CD8-positive, alpha-beta memory T cell (primary cell): ENCODE data around the gene FANCE. TPM values are rescaled to one million over a fixed set of nuclear protein-coding genes. Genes with fewer than 3 reads are reported as not detected.
A peak's percentile ranks its signal among the peaks of the same experiment; 100 is the strongest.
"Not testable (repeated sequence)": the region's sequence is repeated elsewhere in the genome, so short reads cannot be mapped to it uniquely, and the experiment has no call there.

Experiments used
- CTCF ChIA-PET: fragments of 350-600 bp; sonication (Branson Sonifier 250); formaldehyde crosslinking; loops from one replicate; lab custom pipeline; 2021; ENCODE audit warnings: antibody characterized with exemption; lab: Charles Lee
- POLR2A ChIA-PET: fragments of 350-600 bp; sonication (Branson Sonifier 250); formaldehyde crosslinking; loops from one replicate; lab custom pipeline; 2021; ENCODE audit warnings: antibody characterized with exemption; lab: Charles Lee
- DNase-seq, 5 donors: peaks; one replicate each; pipeline versions ENCODE4 v3.0.0 to v3.0.0-alpha.2; 2020 to 2022; ENCODE audit warnings: mixed read lengths in 1 of 5
- H3K27ac ChIP-seq: one replicate; pipeline ENCODE4 v1.7.0; 2013; ENCODE audit warnings: low read depth, mild to moderate bottlenecking, low read length, moderate library complexity
- H3K27me3 ChIP-seq: 2 replicates; pipeline ENCODE4 v1.7.0; 2013; ENCODE audit warnings: low read length, mild to moderate bottlenecking; ENCODE audit not compliant: insufficient read depth, poor library complexity, severe bottlenecking
- H3K36me3 ChIP-seq: 2 replicates; pipeline ENCODE4 v1.7.0; 2013; ENCODE audit warnings: mild to moderate bottlenecking, low read length, moderate library complexity; ENCODE audit not compliant: insufficient read depth
- H3K4me1 ChIP-seq: 2 replicates; pipeline ENCODE4 v1.7.0; 2013; ENCODE audit warnings: mild to moderate bottlenecking, low read length, moderate library complexity; ENCODE audit not compliant: insufficient read depth
- H3K4me3 ChIP-seq: 2 replicates; pipeline ENCODE4 v1.7.0; 2013; ENCODE audit warnings: mild to moderate bottlenecking, low read length
- H3K9me3 ChIP-seq: 2 replicates; pipeline ENCODE4 v1.7.0; 2013; ENCODE audit warnings: mild to moderate bottlenecking, low read length
- H3K27ac Mint-ChIP-seq, 8 donors: one replicate each; pipeline ENCODE4 v1.8.0; 2020 to 2021; ENCODE audit warnings: mixed read lengths in 8 of 8, mild to moderate bottlenecking in 6 of 8, inconsistent platforms in 3 of 8, moderate library complexity in 3 of 8
- H3K27me3 Mint-ChIP-seq, 2 donors: one replicate each; pipeline ENCODE4 v1.8.0; 2020 to 2021; ENCODE audit warnings: mixed read lengths in 2 of 2, mild to moderate bottlenecking in 1 of 2, moderate library complexity in 1 of 2
- H3K36me3 Mint-ChIP-seq, 3 donors: one replicate each; pipeline ENCODE4 v1.8.0; 2020 to 2021; ENCODE audit warnings: mixed read lengths in 3 of 3, inconsistent platforms in 1 of 3, mild to moderate bottlenecking in 1 of 3
- H3K4me1 Mint-ChIP-seq, 3 donors: one replicate each; pipeline ENCODE4 v1.8.0; 2020 to 2021; ENCODE audit warnings: mixed read lengths in 3 of 3, inconsistent platforms in 1 of 3, mild to moderate bottlenecking in 1 of 3
- H3K4me3 Mint-ChIP-seq, 7 donors: one replicate each; pipeline ENCODE4 v1.8.0; 2020 to 2021; ENCODE audit warnings: mixed read lengths in 7 of 7, mild to moderate bottlenecking in 6 of 7, moderate library complexity in 4 of 7, inconsistent platforms in 2 of 7
- H3K9me3 Mint-ChIP-seq, 5 donors: one replicate each; pipeline ENCODE4 v1.8.0; 2020 to 2022; ENCODE audit warnings: mixed read lengths in 5 of 5, mild to moderate bottlenecking in 3 of 5, moderate library complexity in 2 of 5, inconsistent platforms in 1 of 5
- polyA plus RNA-seq: library from polyadenylated mRNA; unstranded; fragments of 300-500 nt; fragmentation: Illumina TruSeq; gene quantifications from one replicate; pipeline ENCODE4 v1.2.3, GENCODE V29; 2021
- total RNA-seq, 2 experiments: library from RNA; stranded (reverse); gene quantifications; one replicate each; pipeline ENCODE4 v1.2.3, GENCODE V29; 2021

Gene FANCE
- total and polyA plus RNA-seq, 3 experiments from 2014 or later = 6.5 to 27.5 (median 23.6) TPM

DNA sequence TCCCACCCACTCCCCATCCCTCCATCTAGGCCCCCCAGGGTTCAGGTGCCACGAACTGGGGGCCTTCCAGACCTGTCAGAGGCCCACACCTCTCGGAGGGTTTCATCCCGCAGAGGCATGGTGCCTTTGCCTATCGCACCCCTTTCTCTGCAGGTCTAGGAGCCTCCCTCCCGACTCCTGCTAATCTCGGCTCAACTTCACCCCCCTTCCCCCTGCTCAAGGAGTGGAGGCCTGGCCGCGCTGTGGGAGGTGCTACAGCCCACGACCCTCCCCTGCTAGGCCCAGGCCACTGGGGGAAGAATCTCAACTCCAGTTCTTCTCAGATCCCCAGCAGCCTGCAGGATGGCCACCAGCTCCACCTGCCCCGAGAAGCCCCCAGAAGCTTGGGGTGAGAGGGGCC lies 60.6 kb downstream of the FANCE start, which contains the start of gene TULP1:
Gene TULP1 (minus strand): TSS at position 157 of the 400 bp plus-strand sequence. CDS start 38 bp downstream, at position 119.
- Mint-ChIP-seq H3K4me1 (peaks cover 0 to 2% (median 2%) of the 10 kb centered on the region in 3 donors), H3K4me3 (no peak within 1 kb of the TSS), H3K9me3 (no peaks in the 10 kb centered on the region), H3K27me3 (peaks cover 18 to 21% of the 10 kb centered on the region in 2 donors), H3K36me3 (peaks cover 0 to 3% (median 0%) of the 10 kb centered on the region in 3 donors), H3K27ac (no peak within 1 kb of the TSS)
- H3K27ac ChIP-seq = no peak within 1 kb of the TSS
- peaks cover 13% of the 10 kb centered on the region for H3K27me3 ChIP-seq
- H3K9me3 ChIP-seq = no peaks in the 10 kb centered on the region
- CTCF ChIA-PET = interaction anchor here (1.1 kb wide), 1 partner anchor 11 kb away, joined by 3 read pairs; no protein-coding TSS in a partner anchor
- H3K4me1 ChIP-seq = no peaks in the 10 kb centered on the region
- POLR2A ChIA-PET = no interaction called here
- H3K4me3 ChIP-seq = no peak within 1 kb of the TSS
- no peak for DNase-seq
- no peaks in the 10 kb centered on the region for H3K36me3 ChIP-seq

DNA sequence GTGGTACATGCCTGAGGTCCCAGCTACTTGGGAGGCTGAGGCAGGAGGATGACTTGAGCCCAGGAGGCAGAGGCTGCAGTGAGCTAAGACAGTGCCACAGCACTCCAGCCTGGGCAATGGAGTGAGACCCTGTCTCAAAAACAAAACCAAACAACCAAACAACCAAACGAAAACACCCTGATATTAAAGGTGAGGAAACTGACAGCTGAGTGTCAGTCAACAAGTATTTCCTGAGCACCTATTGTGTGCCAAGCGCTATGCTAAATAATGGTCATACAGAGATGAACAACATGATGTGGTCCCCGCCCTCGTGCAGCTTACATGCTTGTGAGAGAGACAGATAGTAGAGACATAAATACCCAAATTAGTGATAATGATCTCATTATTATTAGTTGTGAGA lies 62.4 kb downstream of the FANCE start:
- Mint-ChIP-seq H3K4me1 (peaks cover 0 to 2% (median 2%) of the 10 kb centered on the region in 3 donors), H3K27me3 (peaks cover 17 to 21% of the 10 kb centered on the region in 2 donors), H3K9me3 (no peaks in the 10 kb centered on the region), H3K27ac (peak overlapping the region in 2 of 8 donors; percentile 76 to 88), H3K4me3 (no peak overlapping the region), H3K36me3 (peaks cover 0 to 3% (median 0%) of the 10 kb centered on the region in 3 donors)
- H3K9me3 ChIP-seq = no peaks in the 10 kb centered on the region
- no peaks in the 10 kb centered on the region for H3K36me3 ChIP-seq
- DNase-seq = no peak
- ChIA-PET CTCF (no interaction called here), POLR2A (no interaction called here)
- H3K27me3 ChIP-seq = peaks cover 13% of the 10 kb centered on the region
- no peak overlapping the region for H3K4me3 ChIP-seq
- H3K4me1 ChIP-seq = no peaks in the 10 kb centered on the region
- no peak overlapping the region for H3K27ac ChIP-seq

DNA sequence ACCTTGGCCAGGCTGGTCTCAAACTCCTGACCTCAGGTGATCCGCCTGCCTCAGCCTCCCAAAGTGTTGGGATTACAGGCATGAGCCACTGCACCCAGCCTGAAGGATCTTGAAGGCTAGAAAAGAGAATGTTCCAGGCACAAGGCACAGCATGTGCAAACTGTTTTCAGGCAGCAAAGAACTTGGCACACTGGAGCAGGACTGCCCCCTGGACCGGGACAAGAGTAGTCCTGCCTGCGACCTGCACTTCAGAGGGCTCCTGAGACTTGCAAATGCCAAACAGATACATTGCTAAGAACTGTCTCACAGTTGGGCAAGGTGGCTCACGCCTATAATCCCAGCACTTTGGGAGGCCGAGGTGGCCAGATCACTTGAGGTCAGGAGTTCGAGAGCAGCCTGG lies 63.8 kb downstream of the FANCE start:
- H3K4me3 Mint-ChIP-seq, POLR2A ChIA-PET: not testable (repeated sequence)

More for the DNA sequence above, 63.8 kb downstream of the FANCE start:
- not testable (repeated sequence) for H3K36me3 ChIP-seq, H3K9me3 ChIP-seq, H3K9me3 Mint-ChIP-seq, H3K27ac ChIP-seq, H3K4me3 ChIP-seq, H3K4me1 ChIP-seq, DNase-seq, H3K27ac Mint-ChIP-seq, H3K27me3 ChIP-seq, H3K36me3 Mint-ChIP-seq, H3K4me1 Mint-ChIP-seq
- CTCF ChIA-PET = interaction anchor here (2.0 to 2.1 kb wide), 2 partner anchors 37 to 68 kb away, joined by 4 to 7 read pairs; no protein-coding TSS in a partner anchor
- H3K27me3 Mint-ChIP-seq = peaks cover 9 to 12% of the 10 kb centered on the region in 2 donors

Other genes with a start within 250 kb of the FANCE start
- gene SCUBE3, start 238.4 kb upstream of the FANCE start, total RNA-seq = under 1 TPM; 0.07 TPM
- gene SCUBE3, start 238.4 kb upstream of the FANCE start, polyA plus RNA-seq = 0.18 TPM
- 10 to 100 TPM; 31.3 to 35.2 TPM for gene ZNF76, start 192.6 kb upstream of the FANCE start, total RNA-seq
- 33.6 TPM for gene ZNF76, start 192.6 kb upstream of the FANCE start, polyA plus RNA-seq
- gene DEF6, start 154.5 kb upstream of the FANCE start, total RNA-seq = 10 to 100 TPM; 71.2 to 73.0 TPM
- 183 TPM for gene DEF6, start 154.5 kb upstream of the FANCE start, polyA plus RNA-seq
- 10 to 100 TPM; 14.8 to 16.2 TPM for gene PPARD, start 109.8 kb upstream of the FANCE start, total RNA-seq
- gene PPARD, start 109.8 kb upstream of the FANCE start, polyA plus RNA-seq = 7.7 TPM
- gene RPL10A, start 16.1 kb downstream of the FANCE start, total RNA-seq = 1,000 to 10,000 TPM; 1,737 to 1,739 TPM
- 970 TPM for gene RPL10A, start 16.1 kb downstream of the FANCE start, polyA plus RNA-seq
- gene TEAD3, start 44.7 kb downstream of the FANCE start, total RNA-seq = under 1 TPM; 0.53 to 0.90 TPM
- 0.25 TPM for gene TEAD3, start 44.7 kb downstream of the FANCE start, polyA plus RNA-seq
- gene TULP1, start 60.6 kb downstream of the FANCE start, total RNA-seq = not detected
- gene TULP1, start 60.6 kb downstream of the FANCE start, polyA plus RNA-seq = not detected
- 10 to 100 TPM; 55.7 to 58.8 TPM for gene FKBP5, start 236.6 kb downstream of the FANCE start, total RNA-seq
- 192 TPM for gene FKBP5, start 236.6 kb downstream of the FANCE start, polyA plus RNA-seq